ENCODE data around the gene TMEM203. TPM values are rescaled to one million over a fixed set of nuclear protein-coding genes. Genes with fewer than 3 reads are reported as not detected.

The TMEM203 gene
- total RNA-seq, 5 donors from 2014 or later (not counting 1 experiment from before 2014, with no cell fraction given): 23.7 to 44.7 (median 42.1) TPM

- WGBS (ENCODE audit: insufficient coverage): 84% methylated on average over 18 of the region's 18 CpGs
- H3K4me1 Mint-ChIP-seq: peaks cover 6 to 8% (median 7%) of the 10 kb centered on the region in 3 donors
- no peaks in the 10 kb centered on the region for H3K36me3 ChIP-seq (ENCODE audit: control insufficient read depth in 2 of 2, extremely low read depth in 1 of 2, insufficient read depth in 1 of 2, low read length in 1 of 2)
- H3K4me1 ChIP-seq (ENCODE audit: control insufficient read depth in 1 of 2, extremely low read depth in 1 of 2, insufficient read depth in 2 of 2, low read length in 2 of 2): peaks cover 2 to 36% of the 10 kb centered on the region in 2 experiments
- H3K27me3 Mint-ChIP-seq: peaks cover 4 to 10% of the 10 kb centered on the region in 2 donors
- no peaks in the 10 kb centered on the region for H3K9me3 ChIP-seq
- no peak overlapping the region for H3K27ac Mint-ChIP-seq
- ChIA-PET POLR2A (no interaction called here), CTCF (interaction anchor here in 1 of 2 donors (2.5 kb wide), 1 partner anchor 180 kb away, joined by 7 read pairs; no protein-coding TSS in a partner anchor)
- no peaks in the 10 kb centered on the region for H3K9me3 Mint-ChIP-seq
- H3K27ac ChIP-seq (ENCODE audit: low read length): no peak overlapping the region
- H3K27me3 ChIP-seq (replicated peaks in 1 of 2; ENCODE audit: control insufficient read depth in 2 of 2, extremely low read depth in 1 of 2, insufficient read depth in 2 of 2, low read length in 1 of 2): peaks cover 0 to 50% of the 10 kb centered on the region in 2 experiments
- ATAC-seq (replicated peaks in 1 of 4): no peak
- no peaks in the 10 kb centered on the region for H3K36me3 Mint-ChIP-seq
- no peak overlapping the region for H3K4me3 Mint-ChIP-seq
- no peak for DNase-seq
- no peak overlapping the region for H3K4me3 ChIP-seq (ENCODE audit: control insufficient read depth in 1 of 2, extremely low read depth in 1 of 2, low read length in 1 of 2)
These were observed 21.0 kb upstream of the TMEM203 start for GRCh38 chr9:137226338-137227053.

GRCh38 chr9:137225699-137226331 lies 20.4 kb upstream of the TMEM203 start:
- Mint-ChIP-seq H3K9me3 (no peaks in the 10 kb centered on the region), H3K4me3 (no peak overlapping the region), H3K4me1 (peaks cover 6 to 8% (median 7%) of the 10 kb centered on the region in 3 donors), H3K36me3 (no peaks in the 10 kb centered on the region), H3K27ac (no peak overlapping the region), H3K27me3 (peaks cover 4 to 6% of the 10 kb centered on the region in 2 donors)
- Histone ChIP-seq H3K27me3 (replicated peaks in 1 of 2; ENCODE audit: control insufficient read depth in 2 of 2, extremely low read depth in 1 of 2, insufficient read depth in 2 of 2, low read length in 1 of 2) (peaks cover 0 to 45% of the 10 kb centered on the region in 2 experiments), H3K4me1 (ENCODE audit: control insufficient read depth in 1 of 2, extremely low read depth in 1 of 2, insufficient read depth in 2 of 2, low read length in 2 of 2) (peaks cover 2 to 37% of the 10 kb centered on the region in 2 experiments), H3K9me3 (no peaks in the 10 kb centered on the region), H3K36me3 (ENCODE audit: control insufficient read depth in 2 of 2, extremely low read depth in 1 of 2, insufficient read depth in 1 of 2, low read length in 1 of 2) (no peaks in the 10 kb centered on the region), H3K27ac (ENCODE audit: low read length) (no peak overlapping the region), H3K4me3 (ENCODE audit: control insufficient read depth in 1 of 2, extremely low read depth in 1 of 2, low read length in 1 of 2) (no peak overlapping the region)
- WGBS (ENCODE audit: insufficient coverage): 85% methylated on average over 19 of the region's 21 CpGs
- no peak for DNase-seq
- ATAC-seq (replicated peaks in 1 of 4): no peak
- ChIA-PET CTCF (interaction anchor here in 1 of 2 donors (1.1 to 2.5 kb wide), 2 partner anchors 130 to 179 kb away, joined by 4 to 7 read pairs; no protein-coding TSS in a partner anchor), POLR2A (interaction anchor here in 1 of 2 donors (0.5 to 1.2 kb wide), 2 partner anchors 15 to 175 kb away, joined by 4 to 7 read pairs; partner anchors contain the start of gene TUBB4B)

- peaks cover 4 to 6% of the 10 kb centered on the region in 2 donors for H3K27me3 Mint-ChIP-seq
- CTCF ChIA-PET: interaction anchor here in 1 of 2 donors (1.1 kb wide), 1 partner anchor 129 kb away, joined by 4 read pairs; no protein-coding TSS in a partner anchor
- POLR2A ChIA-PET: interaction anchor here in 1 of 2 donors (1.2 kb wide), 1 partner anchor 16 kb away, joined by 4 read pairs; the partner anchor contains the start of gene TUBB4B
- ATAC-seq (replicated peaks in 1 of 4) (no peak), DNase-seq (no peak)
- no peaks in the 10 kb centered on the region for H3K36me3 Mint-ChIP-seq
- WGBS (ENCODE audit: insufficient coverage): 71% methylated on average over 14 of the region's 23 CpGs
- peaks cover 6 to 8% (median 7%) of the 10 kb centered on the region in 3 donors for H3K4me1 Mint-ChIP-seq
- no peaks in the 10 kb centered on the region for H3K9me3 Mint-ChIP-seq
- peaks cover 2 to 37% of the 10 kb centered on the region in 2 experiments for H3K4me1 ChIP-seq (ENCODE audit: control insufficient read depth in 1 of 2, extremely low read depth in 1 of 2, insufficient read depth in 2 of 2, low read length in 2 of 2)
- H3K27ac Mint-ChIP-seq: peak within 1 kb of the TSS; percentile 67 to 80
- no peaks in the 10 kb centered on the region for H3K9me3 ChIP-seq
- H3K27ac ChIP-seq (ENCODE audit: low read length): peak within 1 kb of the TSS; percentile 83
- H3K4me3 Mint-ChIP-seq: peak within 1 kb of the TSS; percentile 71 to 80 (median 79)
- H3K36me3 ChIP-seq (ENCODE audit: control insufficient read depth in 2 of 2, extremely low read depth in 1 of 2, insufficient read depth in 1 of 2, low read length in 1 of 2): no peaks in the 10 kb centered on the region
- peak within 1 kb of the TSS; percentile 71 to 79 for H3K4me3 ChIP-seq (ENCODE audit: control insufficient read depth in 1 of 2, extremely low read depth in 1 of 2, low read length in 1 of 2)
- H3K27me3 ChIP-seq (replicated peaks in 1 of 2; ENCODE audit: control insufficient read depth in 2 of 2, extremely low read depth in 1 of 2, insufficient read depth in 2 of 2, low read length in 1 of 2): peaks cover 0 to 42% of the 10 kb centered on the region in 2 experiments
These were observed 19.6 kb upstream of the TMEM203 start, which contains the start of gene CYSRT1 for GRCh38 chr9:137224830-137225694. CYSRT1 (plus strand) TSS chr9:137225174; CDS start chr9:137225622, 448 bp downstream.

- Histone ChIP-seq H3K4me3 (ENCODE audit: control insufficient read depth in 1 of 2, extremely low read depth in 1 of 2, low read length in 1 of 2) (peak overlapping the region; percentile 76 to 79), H3K9me3 (no peaks in the 10 kb centered on the region)
These were observed 17.9 kb upstream of the TMEM203 start for GRCh38 chr9:137223078-137223970.

More at GRCh38 chr9:137223078-137223970, 17.9 kb upstream of the TMEM203 start:
- peak; percentile 94 to 99 (median 98) for DNase-seq
- Mint-ChIP-seq H3K4me3 (peak overlapping the region; percentile 71 to 80 (median 79)), H3K27ac (peak overlapping the region; percentile 67 to 80), H3K9me3 (no peaks in the 10 kb centered on the region), H3K27me3 (peaks cover 3 to 4% of the 10 kb centered on the region in 2 donors), H3K4me1 (peaks cover 6 to 8% (median 7%) of the 10 kb centered on the region in 3 donors), H3K36me3 (no peaks in the 10 kb centered on the region)
- Histone ChIP-seq H3K36me3 (ENCODE audit: control insufficient read depth in 2 of 2, extremely low read depth in 1 of 2, insufficient read depth in 1 of 2, low read length in 1 of 2) (no peaks in the 10 kb centered on the region), H3K27me3 (replicated peaks in 1 of 2; ENCODE audit: control insufficient read depth in 2 of 2, extremely low read depth in 1 of 2, insufficient read depth in 2 of 2, low read length in 1 of 2) (peaks cover 0 to 27% of the 10 kb centered on the region in 2 experiments), H3K4me1 (ENCODE audit: control insufficient read depth in 1 of 2, extremely low read depth in 1 of 2, insufficient read depth in 2 of 2, low read length in 2 of 2) (peaks cover 2 to 37% of the 10 kb centered on the region in 2 experiments), H3K27ac (ENCODE audit: low read length) (peak overlapping the region; percentile 83)
- 1% methylated on average over 57 of the region's 63 CpGs for WGBS (ENCODE audit: insufficient coverage)
- ChIA-PET CTCF (interaction anchor here in 1 of 2 donors (0.6 to 2.0 kb wide), 9 partner anchors 13 to 497 kb away, joined by 3 to 9 read pairs (median 5); no protein-coding TSS in a partner anchor), POLR2A (interaction anchor here (0.6 to 2.4 kb wide), 7 partner anchors 9 to 431 kb away, joined by 3 to 16 read pairs (median 6); partner anchors contain the start of gene TUBB4B (in 1 of the 2))
- peak; percentile 91 to 94 (median 92) for ATAC-seq (replicated peaks in 1 of 4)
